ENCODE measurements around the gene SAG.

Gene SAG

DNA sequence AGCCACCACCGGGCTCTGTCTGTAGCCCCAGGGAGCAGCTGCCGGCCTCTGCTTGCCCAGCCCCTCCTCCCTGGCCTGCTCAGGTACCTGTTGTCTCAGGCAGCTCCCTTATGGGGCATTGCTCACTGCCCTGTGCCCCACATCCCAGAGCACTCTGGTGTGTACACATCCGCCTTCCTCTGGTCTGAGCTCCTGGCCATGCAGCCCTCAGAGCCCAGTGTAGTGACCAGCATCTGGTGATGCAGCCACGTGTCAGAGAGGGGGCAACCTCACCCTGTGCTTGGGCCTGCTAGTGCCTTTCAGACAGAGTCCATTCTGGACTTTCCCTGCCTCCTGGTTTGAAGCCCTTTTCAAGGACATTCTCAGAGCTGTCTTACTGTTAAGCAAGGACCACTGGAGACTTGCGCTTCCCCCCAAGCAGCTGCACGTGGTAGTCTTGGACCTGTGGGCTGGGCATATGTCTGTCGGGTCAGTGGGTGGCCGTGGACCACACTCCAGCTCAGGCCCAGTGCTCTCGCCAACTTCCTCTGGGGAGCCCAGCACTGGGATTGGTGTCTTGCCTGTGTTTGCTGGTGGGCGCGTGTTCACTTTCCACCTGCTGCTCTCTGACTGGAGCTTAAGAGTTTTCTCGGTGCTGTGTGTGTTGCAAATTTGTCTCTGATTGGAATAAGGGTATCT is 77.3 kb downstream of the SAG start:
- DNase-seq = no peak

- DNase-seq = peak; percentile 60 to 71
Measured at GRCh38 chr2:233385489-233386044, 78.0 kb downstream of the SAG start.

- DNase-seq = no peak
Measured at GRCh38 chr2:233386382-233387041, 78.9 kb downstream of the SAG start.

GRCh38 chr2:233387225-233387624 is 79.6 kb downstream of the SAG start:
- DNase-seq = no peak

- no peak for DNase-seq
Measured at GRCh38 chr2:233387667-233388528, 80.3 kb downstream of the SAG start.

DNA sequence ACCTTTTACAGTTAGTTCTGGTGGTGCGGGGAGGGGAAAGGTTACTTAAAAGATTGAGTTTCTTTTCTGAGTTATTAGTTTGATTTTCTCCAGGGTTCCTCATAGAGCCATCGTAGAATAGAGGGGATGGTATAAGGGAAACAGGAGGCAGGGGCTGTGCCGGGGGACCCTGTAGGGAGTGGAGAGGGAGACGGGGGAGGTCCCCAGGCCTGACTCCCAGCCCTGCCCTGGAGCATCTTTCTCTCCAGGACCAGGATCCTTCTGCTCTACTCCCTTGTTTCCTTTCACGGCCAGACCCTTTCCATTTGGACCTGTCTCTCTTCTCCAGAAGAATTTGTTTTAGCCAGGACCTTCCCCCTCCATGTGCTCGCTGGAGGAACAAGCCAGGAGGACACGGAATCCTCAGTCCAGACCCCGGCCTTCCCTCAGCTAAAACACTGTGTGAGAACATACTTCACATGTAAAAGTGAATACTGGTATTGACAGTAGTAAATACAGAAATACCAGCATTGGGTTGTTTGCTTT is 82.0 kb downstream of the SAG start:
- DNase-seq = no peak

GRCh38 chr2:233395687-233396086 is 88.1 kb downstream of the SAG start:
- no peak for DNase-seq
